Ovary (tissue), 3 donors: ENCODE data around the gene PHACTR3.

Source experiments
- EP300 ChIP-seq: sonication (generic); formaldehyde crosslinking; IDR thresholded peaks from one replicate; pipeline ENCODE4 v1.6.1; 2017; ENCODE audit warnings: antibody characterized with exemption
- POLR2A ChIP-seq: fragments of 450-650 bp; IDR thresholded peaks from one replicate; pipeline ENCODE4 v1.6.1; 2017; ENCODE audit warnings: antibody characterized with exemption, mild to moderate bottlenecking, moderate library complexity
- TF ChIP-seq, protein P1 (sequence below), 3 donors: fragments of 450-650 bp in 2 of 3; fragments of 200-600 bp in 1 of 3; IDR thresholded peaks; one replicate each; pipeline versions ENCODE4 v1.5.1 to v1.8.0; 2016 to 2022; ENCODE audit warnings: antibody characterized with exemption in 3 of 3, mild to moderate bottlenecking in 1 of 3
- donor health status: DM: no; HTN: no; CAD: no.

DNA sequence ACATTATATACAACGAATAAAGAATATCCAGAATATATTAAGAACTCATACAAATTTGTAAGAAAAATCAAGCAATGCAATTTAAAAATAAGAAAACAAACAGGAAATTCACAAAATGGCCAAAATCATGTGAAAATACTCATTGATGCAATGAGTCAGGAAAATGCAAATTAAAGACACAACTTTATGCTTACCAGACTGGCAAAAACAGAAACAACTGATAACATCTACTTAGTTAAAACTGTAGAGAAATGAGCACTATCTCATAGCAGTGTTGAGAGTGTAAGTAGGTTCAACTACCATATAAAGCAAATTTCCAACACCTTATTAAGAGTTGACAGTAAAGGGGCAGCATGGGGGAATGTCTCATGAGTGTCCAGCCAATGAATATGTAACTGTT, 266.8 kb downstream of the PHACTR3 start:
- TF ChIP-seq, protein P1, sequence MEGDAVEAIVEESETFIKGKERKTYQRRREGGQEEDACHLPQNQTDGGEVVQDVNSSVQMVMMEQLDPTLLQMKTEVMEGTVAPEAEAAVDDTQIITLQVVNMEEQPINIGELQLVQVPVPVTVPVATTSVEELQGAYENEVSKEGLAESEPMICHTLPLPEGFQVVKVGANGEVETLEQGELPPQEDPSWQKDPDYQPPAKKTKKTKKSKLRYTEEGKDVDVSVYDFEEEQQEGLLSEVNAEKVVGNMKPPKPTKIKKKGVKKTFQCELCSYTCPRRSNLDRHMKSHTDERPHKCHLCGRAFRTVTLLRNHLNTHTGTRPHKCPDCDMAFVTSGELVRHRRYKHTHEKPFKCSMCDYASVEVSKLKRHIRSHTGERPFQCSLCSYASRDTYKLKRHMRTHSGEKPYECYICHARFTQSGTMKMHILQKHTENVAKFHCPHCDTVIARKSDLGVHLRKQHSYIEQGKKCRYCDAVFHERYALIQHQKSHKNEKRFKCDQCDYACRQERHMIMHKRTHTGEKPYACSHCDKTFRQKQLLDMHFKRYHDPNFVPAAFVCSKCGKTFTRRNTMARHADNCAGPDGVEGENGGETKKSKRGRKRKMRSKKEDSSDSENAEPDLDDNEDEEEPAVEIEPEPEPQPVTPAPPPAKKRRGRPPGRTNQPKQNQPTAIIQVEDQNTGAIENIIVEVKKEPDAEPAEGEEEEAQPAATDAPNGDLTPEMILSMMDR (IDR thresholded peaks at IDR 0.05) = no peak
- TF ChIP-seq POLR2A = no peak
- TF ChIP-seq EP300 = no peak
